Cardiac muscle cell (in vitro differentiated cells and primary cell): ENCODE data around the gene MUC6. TPM values are rescaled to one million over a fixed set of nuclear protein-coding genes. Genes with fewer than 3 reads are reported as not detected.
A peak's percentile ranks its signal among the peaks of the same experiment; 100 is the strongest.

Experiments
- DNase-seq, 2 donors: peaks; one replicate each; pipeline versions ENCODE4 v3.0.0 to v3.0.0-alpha.2; 2010 to 2017; ENCODE audit warnings: low read depth in 1 of 2, low spot score in 1 of 2
- H3K27ac ChIP-seq: fragments of 200-600 bp; sonication (generic); 2 replicates; pipeline ENCODE4 v1.5.1; 2016
- H3K27me3 ChIP-seq: fragments of 200-600 bp; sonication (generic); 2 replicates; pipeline ENCODE4 v1.6.0; 2016; ENCODE audit warnings: control low read depth
- H3K36me3 ChIP-seq: fragments of 200-600 bp; sonication (generic); 2 replicates; pipeline ENCODE4 v1.5.1; 2016; ENCODE audit warnings: control low read depth
- H3K4me1 ChIP-seq: fragments of 200-600 bp; sonication (generic); 2 replicates; pipeline ENCODE4 v1.8.1; 2017; ENCODE audit warnings: low read depth, mild to moderate bottlenecking, mixed run types
- H3K4me3 ChIP-seq: fragments of 200-600 bp; sonication (generic); 2 replicates; pipeline ENCODE4 v1.5.1; 2016; ENCODE audit warnings: mild to moderate bottlenecking
- H3K9me3 ChIP-seq: fragments of 200-600 bp; sonication (generic); 2 replicates; pipeline ENCODE4 v1.5.1; 2017; ENCODE audit warnings: low read depth, mild to moderate bottlenecking, control low read depth
- CTCF ChIP-seq: IDR thresholded peaks from 2 replicates; pipeline ENCODE4 v1.5.1; 2012; ENCODE audit warnings: low read depth, mild to moderate bottlenecking, low read length
- polyA plus RNA-seq: library from polyadenylated mRNA; unstranded; fragments of >200 nt; fragmentation: Nextera tagmentation; extraction: Ambion mirVana; gene quantifications from 2 replicates; pipeline ENCODE4 v1.2.1, GENCODE V29; 2016
- total RNA-seq: library from RNA; depleted of rRNA; stranded (reverse); fragments of >200 nt; gene quantifications from 2 replicates; pipeline ENCODE4 v1.2.3, GENCODE V29; 2016

The MUC6 gene
- total and polyA plus RNA-seq, 2 experiments from 2014 or later, result not detected

- H3K27ac ChIP-seq, result no peak overlapping the region
- peaks cover 5% of the 10 kb centered on the region for H3K4me1 ChIP-seq
- TF ChIP-seq CTCF, result no peak
Observed at GRCh38 chr11:1069740-1070139, 33.2 kb upstream of the MUC6 start.

DNA sequence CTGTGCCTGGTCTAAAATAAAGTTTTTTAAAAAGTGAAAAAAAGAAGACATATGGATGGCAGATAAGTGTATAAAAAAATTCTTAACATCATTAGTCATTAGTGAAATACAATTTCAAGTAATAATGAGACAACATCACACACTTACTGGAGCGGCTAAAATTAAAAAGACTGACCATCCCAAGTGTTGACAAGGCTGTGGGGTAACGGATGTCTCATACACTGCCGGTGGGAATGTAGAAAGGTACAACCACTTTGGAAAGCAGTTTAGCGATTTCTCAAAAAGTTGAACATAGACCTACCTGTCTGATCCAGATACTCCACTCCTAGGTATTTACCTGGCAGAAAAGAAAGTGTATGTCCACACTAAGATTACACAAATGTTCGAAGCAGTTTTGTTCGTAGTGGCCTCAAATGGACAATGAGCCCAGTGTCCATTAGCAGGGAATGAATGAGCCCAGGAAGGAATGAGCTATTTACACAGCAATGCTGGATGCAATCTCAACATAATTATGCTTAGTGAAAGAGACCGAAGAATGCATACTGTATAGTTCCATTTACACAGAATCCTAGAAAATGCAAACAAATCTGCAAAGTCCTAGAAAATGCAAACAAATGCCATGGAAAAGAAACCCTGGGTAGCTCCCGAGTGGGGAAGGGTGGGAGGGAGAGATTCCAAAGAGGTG is 31.4 kb upstream of the MUC6 start:
- Histone ChIP-seq H3K9me3 (no peaks in the 10 kb centered on the region), H3K27ac (no peak overlapping the region)

More at GRCh38 chr11:1069740-1070139, 33.2 kb upstream of the MUC6 start:
- no peaks in the 10 kb centered on the region for H3K27me3 ChIP-seq
- no peaks in the 10 kb centered on the region for H3K36me3 ChIP-seq
- no peak overlapping the region for H3K4me3 ChIP-seq
- no peak for DNase-seq
- no peaks in the 10 kb centered on the region for H3K9me3 ChIP-seq

GRCh38 chr11:1064167-1064566 is 27.6 kb upstream of the MUC6 start:
- H3K27ac ChIP-seq, result no peak overlapping the region
- TF ChIP-seq CTCF, result no peak
- H3K36me3 ChIP-seq, result no peaks in the 10 kb centered on the region
- H3K9me3 ChIP-seq, result no peaks in the 10 kb centered on the region
- no peak overlapping the region for H3K4me3 ChIP-seq
- no peaks in the 10 kb centered on the region for H3K4me1 ChIP-seq
- DNase-seq, result no peak
- H3K27me3 ChIP-seq, result no peaks in the 10 kb centered on the region

More for the DNA sequence above, 31.4 kb upstream of the MUC6 start:
- no peak for TF ChIP-seq CTCF
- no peaks in the 10 kb centered on the region for H3K27me3 ChIP-seq
- H3K4me1 ChIP-seq, result no peaks in the 10 kb centered on the region
- no peak overlapping the region for H3K4me3 ChIP-seq
- no peaks in the 10 kb centered on the region for H3K36me3 ChIP-seq
- DNase-seq, result no peak

GRCh38 chr11:1062075-1062820 is 25.7 kb upstream of the MUC6 start:
- Histone ChIP-seq H3K4me1 (no peaks in the 10 kb centered on the region), H3K27ac (no peak overlapping the region), H3K4me3 (no peak overlapping the region), H3K36me3 (no peaks in the 10 kb centered on the region), H3K9me3 (no peaks in the 10 kb centered on the region), H3K27me3 (no peaks in the 10 kb centered on the region)
- TF ChIP-seq CTCF, result no peak
- DNase-seq, result no peak

DNA sequence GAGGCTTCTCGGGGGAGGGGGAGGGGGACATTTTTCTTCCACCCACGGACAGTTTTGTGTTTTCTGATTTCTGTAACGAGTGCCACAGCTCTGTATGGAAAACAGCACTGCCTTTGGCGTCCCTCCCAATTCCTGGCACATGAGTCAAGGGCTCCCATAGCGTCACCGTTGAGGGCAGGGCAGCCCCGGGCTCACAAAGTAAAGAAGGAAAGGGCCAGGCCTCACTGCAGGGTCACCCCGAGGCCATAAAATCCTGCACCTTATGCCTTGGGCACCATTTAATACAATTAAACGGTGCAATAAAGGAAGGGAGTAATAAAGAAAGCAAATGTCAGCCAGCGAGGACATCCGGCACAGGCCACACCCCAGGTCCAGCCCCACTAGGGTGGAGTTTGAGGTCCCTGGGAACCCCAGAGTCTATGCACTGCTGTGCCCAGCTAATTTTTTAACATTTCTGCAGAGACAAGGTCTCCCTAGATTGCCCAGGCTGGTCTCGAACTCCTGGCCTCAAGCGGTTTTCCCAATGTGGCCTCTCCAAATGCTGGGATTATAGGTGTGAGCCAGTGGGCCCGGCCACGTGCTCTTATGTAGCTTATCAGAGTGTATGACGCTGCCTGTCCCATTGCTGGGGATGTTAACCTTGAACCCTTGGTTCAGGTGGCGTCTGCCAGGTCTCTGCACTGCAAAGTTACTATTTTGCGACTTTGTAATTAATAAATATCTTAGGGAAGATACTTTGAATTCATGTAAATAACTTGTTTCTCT is 24.5 kb upstream of the MUC6 start:
- TF ChIP-seq CTCF, result no peak
- no peaks in the 10 kb centered on the region for H3K36me3 ChIP-seq
- H3K4me1 ChIP-seq, result no peaks in the 10 kb centered on the region
- DNase-seq, result peak in 1 of 2 donors; percentile 68
- H3K27ac ChIP-seq, result no peak overlapping the region
- H3K4me3 ChIP-seq, result no peak overlapping the region
- no peaks in the 10 kb centered on the region for H3K9me3 ChIP-seq
- H3K27me3 ChIP-seq, result no peaks in the 10 kb centered on the region
